ENCODE measurements around the gene C1orf141. TPM values are rescaled to one million over a fixed set of nuclear protein-coding genes. Genes with fewer than 3 reads are reported as not detected.

Gene C1orf141
- total and polyA plus RNA-seq, 2 of the 8 experiments (the other 6 are each of a cell fraction or from before 2014, with no cell fraction given): not detected

DNA sequence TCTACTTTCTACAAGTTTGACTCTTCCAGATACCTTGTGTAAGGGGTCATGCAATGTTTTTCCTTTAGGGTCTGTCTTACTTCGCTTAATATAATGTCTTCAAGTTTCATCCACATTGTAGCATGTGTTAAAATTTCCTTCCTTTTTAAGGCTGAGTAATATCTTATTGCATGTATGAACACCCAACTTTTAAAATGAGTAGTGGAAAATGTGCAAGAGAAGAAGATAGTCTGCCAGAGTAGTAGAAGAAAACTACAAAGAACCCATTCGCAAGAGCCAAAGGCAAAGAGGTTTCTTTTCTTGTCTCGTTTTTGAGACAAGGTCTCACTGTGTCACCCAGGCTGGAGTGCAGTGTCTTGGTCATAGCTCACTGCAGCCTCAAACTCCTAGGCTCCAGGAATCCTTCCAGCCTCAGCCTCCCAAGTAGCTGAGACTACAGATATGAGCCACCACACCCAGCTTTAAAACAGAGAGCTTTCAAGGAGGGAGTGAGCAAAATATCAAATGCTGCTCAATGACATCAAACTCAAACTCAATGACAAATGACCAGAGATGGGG lies 40.8 kb upstream of the C1orf141 start:
- Histone ChIP-seq H3K27ac (ENCODE audit: low read depth, low read length) (no peak overlapping the region), H3K36me3 (ENCODE audit: control insufficient read depth in 2 of 4, insufficient read depth in 4 of 4, low read length in 3 of 4) (no peaks in the 10 kb centered on the region), H2BK5ac (ENCODE audit: low read depth, low read length) (no peak overlapping the region), H3K56ac (replicated peaks; ENCODE audit: insufficient read length, low read depth, low read length) (no peak overlapping the region), H2BK15ac (ENCODE audit: low read length) (no peak overlapping the region), H2BK20ac (ENCODE audit: low read length) (no peak overlapping the region), H3K9me3 (ENCODE audit: insufficient read depth in 2 of 2, low read depth in 1 of 2, low read length in 1 of 2) (no peaks in the 10 kb centered on the region), H3K4ac (replicated peaks; ENCODE audit: insufficient read length, low read depth, low read length) (no peak overlapping the region), H4K91ac (replicated peaks; ENCODE audit: insufficient read length, low read length) (no peak overlapping the region), H3K23ac (ENCODE audit: insufficient read length) (no peak overlapping the region), H3K18ac (ENCODE audit: extremely low read depth, low read length) (no peak overlapping the region), H2AFZ (ENCODE audit: low read length) (no peak overlapping the region), H2AK5ac (ENCODE audit: low read depth, low read length) (no peak overlapping the region), H3K9ac (replicated peaks in 1 of 4; ENCODE audit: extremely low read depth in 1 of 4, low read depth in 3 of 4, low read length in 3 of 4) (no peak overlapping the region), H3K79me2 (ENCODE audit: control insufficient read depth in 1 of 2, insufficient read depth in 2 of 2, low read length in 2 of 2) (no peaks in the 10 kb centered on the region), H3K27me3 (replicated peaks in 1 of 4; ENCODE audit: control insufficient read depth in 3 of 4, extremely low read depth in 1 of 4, insufficient read depth in 3 of 4, low read length in 3 of 4) (no peaks in the 10 kb centered on the region), H3K14ac (ENCODE audit: insufficient read length) (no peak overlapping the region), H3K4me3 (ENCODE audit: extremely low read depth in 1 of 4, insufficient read depth in 2 of 4, low read depth in 3 of 4, low read length in 4 of 4) (no peak overlapping the region), H2BK12ac (ENCODE audit: low read depth, low read length) (no peak overlapping the region), H4K8ac (ENCODE audit: extremely low read depth, insufficient read depth, low read length) (no peak overlapping the region), H2BK120ac (replicated peaks; ENCODE audit: low read depth, low read length) (no peak overlapping the region), H4K20me1 (replicated peaks in 1 of 2; ENCODE audit: control insufficient read depth in 1 of 2, insufficient read depth in 2 of 2, low read length in 2 of 2) (no peaks in the 10 kb centered on the region), H3K23me2 (ENCODE audit: low read depth, low read length) (no peaks in the 10 kb centered on the region), H3K4me1 (replicated peaks in 1 of 4; ENCODE audit: control insufficient read depth in 3 of 4, insufficient read depth in 4 of 4, low read length in 3 of 4) (no peaks in the 10 kb centered on the region), H3K79me1 (ENCODE audit: low read depth, low read length) (no peaks in the 10 kb centered on the region), H4K5ac (ENCODE audit: insufficient read length, low read depth, low read length) (no peak overlapping the region), H3K4me2 (ENCODE audit: insufficient read depth in 1 of 2, low read depth in 2 of 2, low read length in 2 of 2) (no peak overlapping the region)
- WGBS, 2 experiments (ENCODE audit: extremely low coverage in 1 of 2, insufficient coverage in 1 of 2, insufficient read length in 1 of 2, insufficient replicate concordance in 2 of 2, low coverage in 1 of 2, low lambda C conversion rate in 2 of 2, missing lambda C conversion rate in 1 of 2): 84% methylated on average over 3 of the region's 3 CpGs; no CpG with 5 or more reads in 1 of the 2 experiments
- CTCF ChIA-PET (ENCODE audit: partially characterized antibody): interaction anchor here (0.6 to 1.0 kb wide), 3 partner anchors 28 to 38 kb away, joined by 3 to 4 read pairs (median 3); no protein-coding TSS in a partner anchor
- POLR2A ChIA-PET (ENCODE audit: partially characterized antibody): no interaction called here
- DNase-seq (ENCODE audit: low read depth in 1 of 2, low spot score in 2 of 2): no peak
- FAIRE-seq: no peak
- no peak for TF ChIP-seq CEBPB (IDR thresholded peaks at IDR 0.05; ENCODE audit: low read depth, low read length)
- TF ChIP-seq, protein P1, sequence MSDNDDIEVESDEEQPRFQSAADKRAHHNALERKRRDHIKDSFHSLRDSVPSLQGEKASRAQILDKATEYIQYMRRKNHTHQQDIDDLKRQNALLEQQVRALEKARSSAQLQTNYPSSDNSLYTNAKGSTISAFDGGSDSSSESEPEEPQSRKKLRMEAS (IDR thresholded peaks at IDR 0.05): no peak
- TF ChIP-seq HDAC2 (IDR thresholded peaks at IDR 0.05; ENCODE audit: borderline replicate concordance in 1 of 2, low read depth in 2 of 2, low read length in 2 of 2): no peak
- no peak for TF ChIP-seq HDAC6 (IDR thresholded peaks at IDR 0.05; ENCODE audit: low read depth, low read length)

Measured in H1 (cell line).